GM23338 (cell line): Measurements from ENCODE around the gene MCTP2.

Experiments
- CREB1 ChIP-seq: fragments of 250-450 bp; sonication (Bioruptor Pico); IDR thresholded peaks from 2 replicates; pipeline ENCODE4 v1.5.0; 2020; ENCODE audit warnings: low read depth, mild to moderate bottlenecking, moderate library complexity
- CTCF ChIP-seq, 2 experiments: fragments of 200-600 bp in 1 of 2; sonication (generic) in 1 of 2; conservative IDR thresholded peaks; 2 replicates each; pipeline versions ENCODE4 v1.5.1 to v1.6.1; 2016 to 2017; ENCODE audit warnings: antibody characterized with exemption in 2 of 2, low read depth in 2 of 2, mild to moderate bottlenecking in 2 of 2, moderate library complexity in 1 of 2
- ETS1 ChIP-seq: IDR thresholded peaks from 2 replicates; pipeline ENCODE4 v1.6.1; 2016; ENCODE audit warnings: antibody characterized with exemption
- EZH2 ChIP-seq: fragments of 200-600 bp; sonication (generic); IDR thresholded peaks from one replicate; pipeline ENCODE4 v1.8.0; 2017; ENCODE audit warnings: antibody characterized with exemption, mild to moderate bottlenecking, low read depth; ENCODE audit not compliant: unreplicated experiment
- JUNB ChIP-seq: IDR thresholded peaks from one replicate; pipeline ENCODE4 v1.6.1; 2016; ENCODE audit warnings: antibody characterized with exemption; ENCODE audit not compliant: unreplicated experiment
- POLR2AphosphoS5 ChIP-seq: IDR thresholded peaks from 2 replicates; pipeline ENCODE4 v1.6.1; 2016; ENCODE audit warnings: antibody characterized with exemption, low read depth

- TF ChIP-seq CTCF (conservative IDR thresholded peaks at IDR 0.05; ENCODE audit: low read depth in 2 of 2) = no peak
- TF ChIP-seq ETS1 = no peak
- TF ChIP-seq POLR2AphosphoS5 = no peak
- TF ChIP-seq EZH2 = no peak
- no peak for TF ChIP-seq CREB1 (CRISPR knock-in tag)
- TF ChIP-seq JUNB = no peak
Measured at GRCh38 chr15:94234300-94234699, 2.9 kb downstream of the MCTP2 start.
